Breast epithelium (tissue), 4 donors: ENCODE results near the gene AATK. TPM values are rescaled to one million over a fixed set of nuclear protein-coding genes. Genes with fewer than 3 reads are reported as not detected.

Experiments
- DNase-seq, 2 donors: peaks; one replicate each; pipeline ENCODE4 v3.0.0-alpha.2; 2019; ENCODE audit warnings: low spot score in 2 of 2
- H3K27ac ChIP-seq, 2 donors: fragments of 200-600 bp; sonication (generic) in 1 of 2; one replicate each; pipeline ENCODE4 v1.5.1; 2016 to 2019; ENCODE audit warnings: mild to moderate bottlenecking in 1 of 2
- H3K27me3 ChIP-seq, 2 donors: fragments of 200-600 bp; sonication (generic) in 1 of 2; one replicate each; pipeline versions ENCODE4 v1.5.1 to v1.6.0; 2017 to 2019; ENCODE audit warnings: control low read depth in 1 of 2, mild to moderate bottlenecking in 1 of 2
- H3K36me3 ChIP-seq: fragments of 200-600 bp; one replicate; pipeline ENCODE4 v1.5.1; 2019
- H3K4me1 ChIP-seq, 2 donors: fragments of 200-600 bp; sonication (generic); one replicate each; pipeline ENCODE4 v1.5.1; 2016 to 2019; ENCODE audit warnings: control low read depth in 1 of 2
- H3K4me3 ChIP-seq, 3 donors: fragments of 200-600 bp; sonication (generic); 1 replicate in 2 of 3; 2 replicates in 1 of 3; pipeline ENCODE4 v1.5.1; 2016 to 2019; ENCODE audit warnings: mild to moderate bottlenecking in 3 of 3, moderate library complexity in 2 of 3
- H3K9me3 ChIP-seq, 2 donors: fragments of 200-600 bp; sonication (generic) in 1 of 2; one replicate each; pipeline ENCODE4 v1.5.1; 2016 to 2019; ENCODE audit warnings: control low read depth in 1 of 2
- CTCF ChIP-seq, 3 donors: fragments of 450-650 bp; IDR thresholded peaks; one replicate each; pipeline ENCODE4 v1.5.1; 2016 to 2017; ENCODE audit warnings: antibody characterized with exemption in 3 of 3, mild to moderate bottlenecking in 3 of 3, moderate library complexity in 3 of 3
- POLR2A ChIP-seq: fragments of 450-650 bp; IDR thresholded peaks from one replicate; pipeline ENCODE4 v1.6.1; 2016; ENCODE audit warnings: antibody characterized with exemption, mild to moderate bottlenecking, moderate library complexity
- POLR2AphosphoS5 ChIP-seq, 3 donors: sonication (generic); formaldehyde crosslinking; IDR thresholded peaks; one replicate each; pipeline ENCODE4 v1.6.1; 2017; ENCODE audit warnings: antibody characterized with exemption in 3 of 3
- intact Hi-C: fragments of 100-400 bp; cut with DNase I; formaldehyde crosslinking; loops from one replicate; pipeline ENCODE4 v1.15.1; 2023; ENCODE audit warnings: low total_unique reads
- total RNA-seq, 3 donors: library from RNA; depleted of rRNA; stranded (reverse); fragments of >200 nt; gene quantifications; one replicate each; pipeline ENCODE4 v1.1.0, GENCODE V29; 2016

The AATK gene
- total RNA-seq, 3 donors from 2014 or later, result under 0.01 to 0.98 (median 0.73) TPM

GRCh38 chr17:81181811-81182185, 15.8 kb upstream of the AATK start:
- Histone ChIP-seq H3K4me1 (no peaks in the 10 kb centered on the region), H3K27me3 (peaks cover 0 to 9% of the 10 kb centered on the region in 2 donors), H3K4me3 (no peak overlapping the region), H3K27ac (no peak overlapping the region), H3K9me3 (peaks cover 0 to 3% of the 10 kb centered on the region in 2 donors), H3K36me3 (no peaks in the 10 kb centered on the region)
- no peak for TF ChIP-seq CTCF (IDR thresholded peaks at IDR 0.05)
- TF ChIP-seq POLR2A, result no peak
- TF ChIP-seq POLR2AphosphoS5 (IDR thresholded peaks at IDR 0.05), result no peak
- no peak for DNase-seq
- intact Hi-C loops, result loop anchor here (5.0 kb wide), 1 partner anchor 1969 kb away; no protein-coding TSS in a partner anchor

- Histone ChIP-seq H3K27me3 (peaks cover 0 to 9% of the 10 kb centered on the region in 2 donors), H3K27ac (no peak overlapping the region), H3K4me3 (no peak overlapping the region), H3K9me3 (peaks cover 0 to 3% of the 10 kb centered on the region in 2 donors), H3K36me3 (no peaks in the 10 kb centered on the region), H3K4me1 (no peaks in the 10 kb centered on the region)
- intact Hi-C loops, result loop anchor here (5.0 kb wide), 1 partner anchor 1969 kb away; no protein-coding TSS in a partner anchor
- no peak for TF ChIP-seq CTCF (IDR thresholded peaks at IDR 0.05)
- TF ChIP-seq POLR2AphosphoS5 (IDR thresholded peaks at IDR 0.05), result no peak
- no peak for TF ChIP-seq POLR2A
- no peak for DNase-seq
These were observed 15.1 kb upstream of the AATK start for GRCh38 chr17:81180836-81181810.

- TF ChIP-seq CTCF (IDR thresholded peaks at IDR 0.05), result no peak
- intact Hi-C loops, result loop anchor here (5.0 kb wide), 1 partner anchor 1968 kb away; no protein-coding TSS in a partner anchor
- DNase-seq, result no peak
- Histone ChIP-seq H3K27ac (no peak overlapping the region), H3K4me3 (no peak overlapping the region), H3K4me1 (no peaks in the 10 kb centered on the region), H3K27me3 (peaks cover 0 to 9% of the 10 kb centered on the region in 2 donors), H3K9me3 (peaks cover 0 to 3% of the 10 kb centered on the region in 2 donors), H3K36me3 (no peaks in the 10 kb centered on the region)
These were observed 13.8 kb upstream of the AATK start for GRCh38 chr17:81179861-81180260.

GRCh38 chr17:81179220-81179619, 13.2 kb upstream of the AATK start:
- H3K4me3 ChIP-seq, result no peak overlapping the region
- peaks cover 0 to 3% of the 10 kb centered on the region in 2 donors for H3K9me3 ChIP-seq
- DNase-seq, result no peak
- TF ChIP-seq POLR2A (no peak), POLR2AphosphoS5 (IDR thresholded peaks at IDR 0.05) (no peak), CTCF (IDR thresholded peaks at IDR 0.05) (no peak)
- no peaks in the 10 kb centered on the region for H3K36me3 ChIP-seq
- intact Hi-C loops, result no loop called here
- no peaks in the 10 kb centered on the region for H3K4me1 ChIP-seq
- H3K27me3 ChIP-seq, result peaks cover 0 to 9% of the 10 kb centered on the region in 2 donors
- H3K27ac ChIP-seq, result no peak overlapping the region
